Fibroblast of mammary gland (primary cell): ENCODE measurements around the gene KDM4B.

Experiments used
- DNase-seq: peaks from one replicate; pipeline ENCODE4 v3.0.0-alpha.2; 2010; ENCODE audit warnings: low read depth
- H3K4me3 ChIP-seq: 2 replicates; pipeline ENCODE4 v1.5.1; 2011; ENCODE audit warnings: low read depth, mild to moderate bottlenecking, low read length, moderate library complexity; ENCODE audit not compliant: control insufficient read depth
- TF ChIP-seq, protein P1 (sequence below): conservative IDR thresholded peaks from 2 replicates; pipeline ENCODE4 v1.5.1; 2011; ENCODE audit warnings: low read depth, low read length, inconsistent platforms; ENCODE audit not compliant: control insufficient read depth, insufficient read depth

The KDM4B gene

GRCh38 chr19:5131031-5131505 lies 162.2 kb downstream of the KDM4B start:
- TF ChIP-seq, protein P1, sequence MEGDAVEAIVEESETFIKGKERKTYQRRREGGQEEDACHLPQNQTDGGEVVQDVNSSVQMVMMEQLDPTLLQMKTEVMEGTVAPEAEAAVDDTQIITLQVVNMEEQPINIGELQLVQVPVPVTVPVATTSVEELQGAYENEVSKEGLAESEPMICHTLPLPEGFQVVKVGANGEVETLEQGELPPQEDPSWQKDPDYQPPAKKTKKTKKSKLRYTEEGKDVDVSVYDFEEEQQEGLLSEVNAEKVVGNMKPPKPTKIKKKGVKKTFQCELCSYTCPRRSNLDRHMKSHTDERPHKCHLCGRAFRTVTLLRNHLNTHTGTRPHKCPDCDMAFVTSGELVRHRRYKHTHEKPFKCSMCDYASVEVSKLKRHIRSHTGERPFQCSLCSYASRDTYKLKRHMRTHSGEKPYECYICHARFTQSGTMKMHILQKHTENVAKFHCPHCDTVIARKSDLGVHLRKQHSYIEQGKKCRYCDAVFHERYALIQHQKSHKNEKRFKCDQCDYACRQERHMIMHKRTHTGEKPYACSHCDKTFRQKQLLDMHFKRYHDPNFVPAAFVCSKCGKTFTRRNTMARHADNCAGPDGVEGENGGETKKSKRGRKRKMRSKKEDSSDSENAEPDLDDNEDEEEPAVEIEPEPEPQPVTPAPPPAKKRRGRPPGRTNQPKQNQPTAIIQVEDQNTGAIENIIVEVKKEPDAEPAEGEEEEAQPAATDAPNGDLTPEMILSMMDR, result no peak
- H3K4me3 ChIP-seq, result no peak overlapping the region
- no peak for DNase-seq

GRCh38 chr19:5131506-5132205 lies 162.7 kb downstream of the KDM4B start:
- TF ChIP-seq, protein P1, result no peak
- no peak overlapping the region for H3K4me3 ChIP-seq
- no peak for DNase-seq

DNA sequence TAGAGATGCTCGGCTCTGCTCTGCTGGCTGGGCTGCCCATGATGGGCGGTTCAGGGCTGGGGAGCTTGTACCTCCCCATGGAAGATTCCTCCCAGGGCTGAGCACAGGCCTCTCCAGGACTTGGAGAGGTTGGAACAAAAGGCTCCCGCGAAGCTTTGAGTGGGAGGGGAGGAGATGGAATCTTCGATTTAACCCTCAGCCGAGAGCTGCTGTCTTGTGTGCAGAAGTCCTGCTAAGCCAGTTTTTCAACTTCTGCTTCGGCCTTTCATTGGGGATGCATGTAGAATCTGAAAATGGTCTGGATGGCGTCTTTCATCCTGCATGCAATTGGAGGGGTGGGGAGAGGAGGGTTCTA lies 163.3 kb downstream of the KDM4B start:
- DNase-seq, result no peak
- TF ChIP-seq, protein P1, result no peak
- no peak overlapping the region for H3K4me3 ChIP-seq

DNA sequence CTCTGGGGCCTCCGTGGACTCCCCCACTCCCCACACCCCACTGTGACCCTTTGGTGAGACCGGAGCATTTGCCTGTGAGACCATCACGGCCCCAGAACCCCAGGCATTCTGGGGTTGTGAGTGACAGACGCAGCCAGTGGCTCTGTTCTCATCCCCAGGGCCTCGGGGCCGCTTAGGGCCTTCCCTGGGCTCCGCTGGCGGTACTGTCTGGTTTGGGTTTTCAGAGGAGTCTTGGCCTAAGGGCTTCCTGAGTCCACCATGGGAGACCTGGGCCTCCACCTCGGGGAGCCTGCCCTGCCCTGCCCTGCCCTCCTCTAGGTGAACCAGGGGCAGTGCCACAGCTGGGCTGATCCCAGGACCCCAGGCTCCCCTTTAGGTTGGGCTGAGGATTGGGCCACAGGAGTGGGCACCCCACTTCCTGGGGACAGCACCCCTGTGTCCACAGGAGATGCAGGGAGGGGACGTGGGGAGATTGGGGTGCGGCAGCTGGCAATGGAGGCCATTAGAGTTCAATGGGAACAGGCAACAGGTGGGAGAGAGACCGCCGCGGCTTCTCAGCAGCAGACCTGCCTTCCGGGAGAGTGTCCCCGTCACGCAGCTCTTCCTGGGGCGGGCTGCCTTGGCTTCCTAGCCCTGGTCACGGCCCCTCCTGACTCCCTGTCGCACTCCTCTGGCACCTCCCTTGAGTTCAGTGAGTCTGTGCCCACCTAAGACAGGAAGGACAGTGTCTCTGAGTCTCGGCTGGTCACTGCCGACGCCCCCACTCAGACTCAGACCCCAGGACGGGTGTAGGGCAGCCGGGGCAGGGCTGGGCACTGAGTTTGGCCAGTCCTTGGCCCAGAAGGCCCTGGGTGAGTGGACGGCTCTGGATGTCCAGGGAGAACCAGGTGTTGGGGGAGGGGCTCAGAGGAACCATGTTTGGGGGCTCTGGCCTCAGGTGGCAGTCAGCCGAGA lies 164.1 kb downstream of the KDM4B start:
- no peak for DNase-seq
- TF ChIP-seq, protein P1, result no peak
- no peak overlapping the region for H3K4me3 ChIP-seq

- TF ChIP-seq, protein P1, result no peak
Observed at GRCh38 chr19:5133986-5134595, 165.2 kb downstream of the KDM4B start.

DNA sequence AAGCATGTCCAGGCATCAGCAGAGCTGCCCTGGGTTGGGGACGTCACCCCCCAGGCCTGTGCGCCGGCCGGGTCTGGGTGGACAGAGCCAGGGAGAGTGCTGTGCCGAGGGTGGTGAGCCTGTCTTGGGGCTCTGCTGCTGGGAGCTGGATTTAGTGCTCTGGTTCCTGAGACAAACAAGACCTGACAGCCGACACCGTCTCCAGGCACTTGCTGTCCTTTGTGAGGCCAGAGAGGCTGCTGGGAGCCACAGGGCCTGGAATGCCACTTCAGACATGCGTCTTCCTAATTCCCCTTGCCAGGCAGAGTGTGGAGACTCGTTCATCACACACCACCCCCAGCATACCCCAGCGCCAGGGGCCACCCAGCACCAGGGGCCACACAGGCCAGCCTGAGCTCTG lies 165.8 kb downstream of the KDM4B start:
- DNase-seq, result no peak
- no peak overlapping the region for H3K4me3 ChIP-seq
- TF ChIP-seq, protein P1, result no peak

More at GRCh38 chr19:5133986-5134595, 165.2 kb downstream of the KDM4B start:
- H3K4me3 ChIP-seq, result no peak overlapping the region
- no peak for DNase-seq
